NCI-H128 (cell line): ENCODE measurements around the gene TAP1.
"Not testable (repeated sequence)": the region's sequence is repeated elsewhere in the genome, so short reads cannot be mapped to it uniquely, and the experiment has no call there.

Experiments used
- DNase-seq: peaks from one replicate; lab custom pipeline; 2025; ENCODE audit not compliant: unreplicated experiment; lab: John Stamatoyannopoulos, UW

The TAP1 gene

GRCh38 chr6:32853541-32854375, at the start of gene TAP1, which contains the start of gene PSMB9:
Gene TAP1, minus strand, starts transcription at chr6:32853704. Its CDS starts 68 bp downstream, at chr6:32853636.
Gene PSMB9, plus strand, starts transcription at chr6:32854192. Its CDS starts 38 bp downstream, at chr6:32854230.
- DNase-seq: peak; percentile 62

DNA sequence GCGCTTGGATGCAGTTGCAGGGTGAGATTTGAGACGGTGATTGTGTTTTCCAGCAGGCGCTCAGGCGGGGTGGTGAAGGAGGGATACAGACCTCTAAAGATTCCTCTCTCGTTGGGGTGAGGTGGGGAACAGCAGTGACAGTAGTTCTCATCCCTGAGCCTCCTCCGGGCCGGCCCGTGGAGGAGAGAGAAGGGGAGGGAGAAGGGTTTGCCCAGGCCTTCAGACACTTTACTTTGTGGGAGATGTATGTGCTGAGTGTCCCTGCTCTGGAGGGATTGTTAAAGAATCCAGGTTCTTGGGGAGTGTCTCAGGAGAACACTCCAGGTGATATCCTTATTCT, 41.5 kb upstream of the TAP1 start:
- DNase-seq: no peak

- DNase-seq: peak; percentile 95
Measured at GRCh38 chr6:32894085-32895005, 40.8 kb upstream of the TAP1 start.

DNA sequence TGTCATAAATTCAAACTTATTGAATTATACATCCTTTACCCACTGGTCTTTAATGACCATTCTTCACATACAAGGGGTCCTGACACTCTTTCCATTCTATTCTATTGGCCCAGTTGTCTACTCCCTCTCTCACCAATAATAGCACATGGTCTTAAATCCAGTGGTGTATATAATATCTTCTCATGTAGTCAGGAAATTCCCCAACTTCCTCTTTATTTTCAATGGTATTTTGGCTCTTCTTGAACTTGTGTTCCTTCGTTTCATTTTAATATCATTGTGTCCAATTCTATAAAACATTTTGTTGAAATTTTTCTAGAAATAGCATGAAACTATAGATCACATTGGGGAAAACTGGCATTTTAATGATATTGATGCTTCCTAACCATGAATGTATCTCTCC, 37.3 kb upstream of the TAP1 start:
- DNase-seq: no peak

GRCh38 chr6:32889533-32889932, 36.0 kb upstream of the TAP1 start:
- DNase-seq: no peak

GRCh38 chr6:32888576-32888975, 35.1 kb upstream of the TAP1 start:
- DNase-seq: no peak

DNA sequence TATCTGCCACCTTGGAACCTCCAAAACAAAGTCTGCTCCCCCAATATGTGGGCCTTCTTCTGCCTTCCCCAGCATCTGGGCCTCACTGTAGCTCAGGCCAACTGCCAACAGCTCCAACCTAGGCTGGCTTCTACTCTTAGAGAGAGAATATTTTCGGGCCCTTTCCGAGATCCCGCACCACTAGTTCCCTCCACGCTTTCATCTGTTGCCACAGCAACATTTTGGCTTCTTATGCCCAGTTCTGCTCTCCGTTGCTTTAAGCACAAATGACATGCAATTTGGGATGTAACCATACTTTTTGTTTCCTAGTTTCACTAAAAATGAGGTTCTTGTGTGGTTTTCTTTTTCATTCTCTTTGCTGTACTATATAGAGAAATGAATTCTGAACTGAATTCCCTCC, 34.1 kb upstream of the TAP1 start:
- DNase-seq: no peak

GRCh38 chr6:32886681-32887383, 33.3 kb upstream of the TAP1 start:
- no peak for DNase-seq

DNA sequence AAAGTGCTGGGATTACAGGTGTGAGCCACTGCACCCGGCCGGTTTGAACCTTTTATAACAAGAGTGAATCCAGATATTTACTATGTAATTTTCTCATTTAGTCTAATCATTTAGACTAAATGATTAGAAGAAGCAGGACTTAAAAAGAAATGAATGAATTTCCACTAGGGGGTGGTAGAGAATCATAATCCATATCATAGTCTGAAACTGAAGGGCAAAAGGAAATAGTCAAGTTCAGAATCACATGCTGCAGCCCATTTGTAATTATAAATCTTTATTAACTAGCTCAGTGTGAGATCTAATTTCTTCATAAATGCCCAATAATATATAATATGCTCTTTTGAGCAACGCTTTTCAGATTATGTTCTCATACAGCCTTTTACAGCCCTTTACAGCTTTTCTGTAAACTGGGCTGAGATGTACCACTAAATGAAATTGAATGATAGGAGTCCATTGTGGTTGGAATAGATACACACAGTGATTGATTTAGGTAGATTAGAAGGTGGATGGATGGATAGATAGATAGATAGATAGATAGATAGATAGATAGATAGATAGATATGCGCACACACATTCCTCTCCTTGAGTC, 32.3 kb upstream of the TAP1 start:
- no peak for DNase-seq

DNA sequence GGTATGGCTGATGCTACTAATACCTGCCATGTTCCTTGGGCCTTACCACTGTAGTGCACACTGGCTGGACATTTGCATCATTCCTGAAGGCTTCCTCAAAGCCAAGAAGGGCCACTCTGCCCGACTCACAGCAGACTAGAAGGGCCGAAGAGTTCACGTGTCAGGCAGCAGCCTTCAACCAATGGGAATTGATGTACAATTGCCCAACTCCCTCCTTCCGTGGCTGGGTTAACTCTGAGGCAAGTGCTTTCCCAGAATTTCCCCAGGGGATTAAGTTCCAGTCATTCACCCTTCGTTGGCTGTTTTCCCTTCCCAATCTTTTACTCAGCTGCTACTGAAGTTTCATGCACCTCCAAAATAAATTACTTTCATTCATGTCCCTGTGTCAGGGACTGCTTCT, 30.3 kb upstream of the TAP1 start:
- no peak for DNase-seq

DNA sequence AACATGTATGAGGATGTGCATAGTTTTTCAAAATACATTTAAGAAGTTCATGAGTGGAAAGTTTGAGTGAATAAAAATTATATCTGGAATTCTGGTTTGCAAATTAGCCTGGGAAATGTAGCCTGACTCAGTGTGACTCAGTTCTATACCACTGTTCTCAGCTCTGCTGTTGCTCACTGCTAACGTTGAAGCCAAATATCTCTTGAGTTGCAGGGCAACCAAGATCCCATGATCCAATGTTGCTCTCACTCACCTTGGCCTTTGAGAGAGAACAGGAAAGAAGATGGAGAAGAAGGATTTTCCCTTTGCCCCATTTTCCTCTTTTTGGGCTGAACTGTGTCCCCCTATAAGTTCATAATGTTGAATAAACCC, 29.4 kb upstream of the TAP1 start:
- DNase-seq: no peak

DNA sequence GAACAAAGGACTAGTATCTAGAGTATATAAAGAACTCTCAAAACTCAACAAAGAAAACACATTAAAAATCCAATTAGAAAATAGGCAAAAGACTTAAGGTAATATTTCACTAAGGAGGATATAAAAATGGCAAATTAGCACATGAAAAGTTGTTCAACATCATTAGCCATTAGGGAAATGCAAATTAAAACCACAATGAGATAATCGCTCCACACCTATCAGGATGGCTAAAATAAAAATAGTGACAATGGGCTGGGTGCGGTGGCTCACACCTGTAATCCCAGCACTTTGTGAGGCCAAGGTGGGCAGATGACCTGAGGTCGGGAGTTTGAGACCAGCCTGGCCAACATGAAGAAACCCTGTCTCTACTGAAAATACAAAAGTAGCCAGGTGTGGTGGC, 27.5 kb upstream of the TAP1 start:
- not testable (repeated sequence) for DNase-seq

GRCh38 chr6:32879691-32880090, 26.2 kb upstream of the TAP1 start:
- DNase-seq: no peak

GRCh38 chr6:32876603-32877002, 23.1 kb upstream of the TAP1 start:
- DNase-seq: no peak

- DNase-seq: not testable (repeated sequence)
Measured at GRCh38 chr6:32873947-32874346, 20.4 kb upstream of the TAP1 start.

DNA sequence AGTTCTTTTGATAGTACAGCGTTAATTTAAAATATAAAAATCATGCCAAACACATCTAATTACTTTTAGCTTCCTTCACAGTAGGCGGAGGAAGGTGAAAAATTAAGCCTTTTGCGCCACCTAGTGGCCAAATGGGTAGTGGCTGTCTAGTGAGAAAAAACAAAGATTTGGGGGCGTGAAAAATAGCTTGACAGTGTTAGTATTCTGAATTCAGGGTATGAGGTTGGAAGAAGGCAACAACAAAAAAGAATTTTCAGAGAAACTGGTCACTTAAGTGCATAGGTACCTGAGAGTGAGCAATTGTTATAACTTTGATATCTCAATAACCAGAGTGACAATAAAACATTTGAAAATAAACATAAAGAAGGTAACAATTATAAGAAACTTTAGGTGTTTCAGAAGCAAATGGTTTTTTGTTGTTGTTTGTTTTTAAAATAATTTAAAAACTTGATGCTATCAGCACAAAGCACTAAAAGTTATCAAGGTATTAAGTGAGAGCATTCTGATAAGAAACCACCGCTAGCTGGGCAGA, 14.8 kb upstream of the TAP1 start:
- DNase-seq: peak; percentile 33

GRCh38 chr6:32867554-32868256, 14.2 kb upstream of the TAP1 start:
- no peak for DNase-seq

DNA sequence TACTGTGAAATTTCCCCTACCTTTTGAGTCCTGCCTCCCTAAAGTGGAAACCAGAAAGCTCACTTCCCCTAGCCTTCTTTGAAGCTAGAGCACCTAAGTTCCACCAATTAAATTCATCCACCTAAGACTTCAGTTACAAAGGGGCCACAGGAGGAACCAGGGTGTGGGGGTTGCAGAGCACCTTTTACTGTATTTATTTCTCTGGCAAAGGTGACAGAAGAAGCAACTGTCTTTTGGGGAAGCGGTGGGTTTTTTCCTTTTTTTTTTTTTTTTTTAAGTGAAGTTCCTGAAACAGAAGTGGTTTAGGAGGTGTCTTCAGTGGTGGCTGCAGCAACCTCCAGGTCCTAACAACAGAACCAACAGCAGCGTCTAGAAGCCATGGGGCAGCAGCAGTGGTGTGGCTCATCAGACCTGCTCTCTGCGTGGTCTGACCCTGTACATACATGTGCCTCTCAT, 13.5 kb upstream of the TAP1 start:
- no peak for DNase-seq

DNA sequence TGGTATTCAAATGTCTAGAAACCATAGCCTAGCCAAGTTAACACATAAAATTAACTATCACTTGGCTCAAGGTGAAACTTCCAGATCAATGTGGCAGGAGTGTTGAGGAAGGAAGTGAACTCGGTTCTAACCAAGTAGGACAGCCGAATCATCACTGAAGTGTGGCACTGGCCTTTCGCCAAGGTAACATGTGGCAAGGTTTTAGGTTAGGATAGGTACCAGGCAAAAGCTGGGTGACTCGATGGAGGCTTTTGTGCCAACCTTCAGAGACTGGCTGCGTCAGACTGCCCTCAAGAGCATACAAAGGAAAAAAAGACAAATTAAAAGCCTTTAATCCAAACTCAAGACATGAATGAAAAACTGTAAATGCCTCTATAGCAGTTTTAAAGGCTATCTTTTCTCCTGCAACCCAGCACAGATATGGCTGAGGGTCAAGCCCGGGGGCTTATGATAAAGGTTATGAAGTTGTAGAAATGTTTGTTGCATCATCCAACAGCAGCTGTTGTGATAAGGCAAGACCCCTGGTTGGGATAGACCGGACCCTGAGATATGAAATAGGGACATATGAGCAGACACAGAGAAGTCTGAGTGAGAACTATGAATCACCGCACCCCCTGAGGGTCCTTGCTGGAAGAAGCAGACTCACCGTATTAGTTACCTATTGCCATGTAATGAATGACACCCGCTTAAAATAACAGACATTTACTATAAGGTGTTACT, 12.4 kb upstream of the TAP1 start:
- no peak for DNase-seq
